K562 (cell line): Measurements from ENCODE around the gene CCDC34. TPM values are rescaled to one million over a fixed set of nuclear protein-coding genes. Genes with fewer than 3 reads are reported as not detected.

Source experiments
- ATAC-seq: fragments of 200-7000 bp; cut with Tn5 transposase; 3 replicates; pipeline ENCODE4 v1.9.1; 2020; ENCODE audit warnings: moderate library complexity
- BruUV-seq: library from RNA; stranded (reverse); fragments of 400-500 nt; replicated peaks from 2 replicates; lab custom pipeline; 2021; lab: Mats Ljungman, UMichigan
- CTCF ChIA-PET: fragments of 300-600 bp; formaldehyde crosslinking; extraction: SDS; loops from one replicate; lab custom pipeline; 2021; ENCODE audit warnings: low intra/inter-chr PET ratio; lab: Yijun Ruan, JAX
- POLR2A ChIA-PET: fragments of 300-600, 350-650 bp; sonication (Branson Sonifier 250); formaldehyde crosslinking; extraction: SDS; loops from one replicate; lab custom pipeline; 2021; ENCODE audit warnings: antibody characterized with exemption, inconsistent platforms; lab: Yijun Ruan, JAX
- DNase-seq, 4 experiments: peaks; one replicate each; pipeline versions ENCODE4 v3.0.0 to v3.0.0-alpha.2; 2011 to 2018; ENCODE audit warnings: low spot score in 3 of 4, mixed read lengths in 3 of 4; ENCODE audit errors: extremely low read depth in 1 of 4
- FAIRE-seq: peaks from 2 replicates; lab custom pipeline; 2011; peaks lifted over from hg19 to GRCh38; lab: Jason Lieb, UNC
- H2AFZ ChIP-seq: 2 replicates; pipeline ENCODE4 v1.6.0; 2011; ENCODE audit warnings: low read depth, low read length, control low read depth, inconsistent platforms
- H3K27ac ChIP-seq: fragments of 200-600 bp; 3 replicates; pipeline ENCODE4 v1.8.0; 2011; ENCODE audit warnings: low read depth, mild to moderate bottlenecking, control low read depth, inconsistent platforms, low read length, moderate library complexity, mixed read lengths; ENCODE audit errors: extremely low read depth
- H3K27me3 ChIP-seq, 2 experiments: fragments of 300-600 bp in 1 of 2; 2 replicates in 1 of 2; 3 replicates in 1 of 2; pipeline versions ENCODE4 v1.6.0 to v1.8.0; 2011; ENCODE audit warnings: inconsistent platforms in 2 of 2, low read length in 2 of 2, mild to moderate bottlenecking in 1 of 2, mixed read lengths in 1 of 2, moderate library complexity in 1 of 2; ENCODE audit not compliant: control insufficient read depth in 2 of 2, insufficient read depth in 2 of 2
- H3K36me3 ChIP-seq: fragments of 300-600 bp; 3 replicates; pipeline ENCODE4 v1.8.0; 2011; ENCODE audit warnings: mild to moderate bottlenecking, low read length, inconsistent platforms; ENCODE audit not compliant: control insufficient read depth, insufficient read depth
- H3K4me1 ChIP-seq, 2 experiments: fragments of 200-600 bp in 1 of 2; replicated peaks in 1 of 2; 2 replicates in 1 of 2; 3 replicates in 1 of 2; pipeline versions ENCODE4 v1.5.1 to v1.8.0; 2011; ENCODE audit warnings: inconsistent platforms in 2 of 2, low read length in 2 of 2, mild to moderate bottlenecking in 1 of 2, mixed read lengths in 1 of 2, moderate library complexity in 1 of 2; ENCODE audit not compliant: control insufficient read depth in 2 of 2, insufficient read depth in 2 of 2
- H3K4me2 ChIP-seq: 2 replicates; pipeline ENCODE4 v1.6.1; 2011; ENCODE audit warnings: low read length, control low read depth, inconsistent platforms, mixed read lengths; ENCODE audit not compliant: insufficient read depth
- H3K4me3 ChIP-seq: fragments of 200-600 bp; sonication (generic), shearing (Covaris generic); 2 replicates; pipeline ENCODE4 v1.5.1; 2016; ENCODE audit warnings: control low read depth, inconsistent platforms
- H3K79me2 ChIP-seq: fragments of 200-600 bp; 3 replicates; pipeline ENCODE4 v1.8.0; 2011; ENCODE audit warnings: low read length, inconsistent platforms; ENCODE audit not compliant: control insufficient read depth, insufficient read depth
- H3K9ac ChIP-seq, 2 experiments: 2 replicates each; pipeline versions ENCODE4 v1.6.0 to v1.6.1; 2011; ENCODE audit warnings: low read depth in 2 of 2, low read length in 2 of 2, control low read depth in 1 of 2, inconsistent platforms in 1 of 2, mild to moderate bottlenecking in 1 of 2, mixed read lengths in 1 of 2; ENCODE audit not compliant: insufficient read depth in 1 of 2
- H3K9me1 ChIP-seq: one replicate; pipeline ENCODE4 v1.6.0; 2011; ENCODE audit warnings: inconsistent platforms, mild to moderate bottlenecking, low read length, moderate library complexity; ENCODE audit not compliant: control insufficient read depth, insufficient read depth
- H3K9me3 ChIP-seq: replicated peaks from 2 replicates; pipeline ENCODE4 v1.5.1; 2011; ENCODE audit warnings: low read depth, low read length, inconsistent platforms; ENCODE audit not compliant: control insufficient read depth, insufficient read depth
- H4K20me1 ChIP-seq: replicated peaks from 2 replicates; pipeline ENCODE4 v1.6.1; 2011; ENCODE audit warnings: low read length, inconsistent platforms, mixed read lengths; ENCODE audit not compliant: control insufficient read depth, insufficient read depth
- CBX1 ChIP-seq: sonication (generic); IDR thresholded peaks from 2 replicates; pipeline ENCODE4 v1.6.1; 2016; ENCODE audit warnings: antibody characterized with exemption, low read depth, mild to moderate bottlenecking
- GTF2E2 ChIP-seq: fragments of 200-800 bp; sonication (Bioruptor generic); IDR thresholded peaks from 2 replicates; pipeline ENCODE4 v1.6.1; 2016; ENCODE audit warnings: missing genetic modification characterization, missing compliant biosample characterization
- HDAC2 ChIP-seq: fragments of 450-650 bp; IDR thresholded peaks from 2 replicates; pipeline ENCODE4 v1.6.1; 2016; ENCODE audit warnings: mild to moderate bottlenecking
- HNRNPK ChIP-seq: fragments of 200-400 bp; formaldehyde crosslinking; IDR thresholded peaks from one replicate; pipeline ENCODE4 v1.6.1; 2018; ENCODE audit warnings: mild to moderate bottlenecking, low read depth, low read length; ENCODE audit not compliant: poor library complexity, severe bottlenecking
- KDM4B ChIP-seq, 2 experiments: fragments of 450-650 bp in 1 of 2; sonication (generic) in 1 of 2; IDR thresholded peaks; 2 replicates each; pipeline ENCODE4 v1.6.1; 2016 to 2017; ENCODE audit warnings: borderline replicate concordance in 2 of 2, antibody characterized with exemption in 1 of 2, low read depth in 1 of 2, mild to moderate bottlenecking in 1 of 2
- MCM5 ChIP-seq: fragments of 450-650 bp; IDR thresholded peaks from 2 replicates; pipeline ENCODE4 v1.6.1; 2016; ENCODE audit warnings: low read depth
- NR2C2 ChIP-seq, 2 experiments: fragments of 200-800 bp in 1 of 2; sonication (Bioruptor generic) in 1 of 2; sonication (generic) in 1 of 2; formaldehyde crosslinking in 1 of 2; IDR thresholded peaks; 2 replicates each; pipeline versions ENCODE4 v1.6.1 to v1.8.0; 2016 to 2022; ENCODE audit warnings: mild to moderate bottlenecking in 1 of 2, missing compliant biosample characterization in 1 of 2, missing genetic modification characterization in 1 of 2, missing genetic modification reagents in 1 of 2
- NR2F6 ChIP-seq: fragments of 450-650 bp; formaldehyde crosslinking; IDR thresholded peaks from 2 replicates; pipeline ENCODE4 v1.4.0; 2020; ENCODE audit warnings: mild to moderate bottlenecking
- NUFIP1 ChIP-seq: fragments of 450-650 bp; IDR thresholded peaks from 2 replicates; pipeline ENCODE4 v1.6.1; 2018; ENCODE audit not compliant: partially characterized antibody
- TBP ChIP-seq: optimal IDR thresholded peaks from 2 replicates; pipeline ENCODE3; 2011; ENCODE audit warnings: low read depth, low read length, improper control_type of control experiment
- ZBTB17 ChIP-seq: fragments of 450-650 bp; formaldehyde crosslinking; IDR thresholded peaks from 2 replicates; pipeline ENCODE4 v1.4.0; 2020; ENCODE audit warnings: mild to moderate bottlenecking
- ZFX ChIP-seq: sonication (generic); formaldehyde crosslinking; IDR thresholded peaks from 2 replicates; pipeline ENCODE4 v1.8.0; 2022; ENCODE audit warnings: mild to moderate bottlenecking, missing genetic modification reagents, moderate library complexity
- ZNF133 ChIP-seq: fragments of 250-450 bp; sonication (Bioruptor Pico); IDR thresholded peaks from 2 replicates; pipeline ENCODE4 v1.4.0; 2020; ENCODE audit warnings: mild to moderate bottlenecking
- WGBS: fragments of 100-300 bp; shearing (Covaris generic); methylation state at CpG from one replicate; pipeline ENCODE4 v1.1.6; 2016; ENCODE audit warnings: low coverage, mixed read lengths; ENCODE audit not compliant: insufficient coverage; ENCODE audit errors: missing lambda C conversion rate; 5-methylcytosine and 5-hydroxymethylcytosine counted together
- in situ Hi-C: fragments of 300-500 bp; cut with MboI; formaldehyde crosslinking; loops from 4 replicates; pipeline ENCODE4 v1.15.0; 2018; ENCODE audit warnings: inconsistent platforms, mixed read lengths
- intact Hi-C: fragments of 100-400 bp; cut with micrococcal nuclease; formaldehyde crosslinking; loops from 2 replicates; pipeline ENCODE4 v1.14.2; 2022
- polyA plus RNA-seq, 8 experiments: library from polyadenylated mRNA; depleted of rRNA in 4 of 8; stranded (reverse) in 5 of 8; unstranded in 3 of 8; fragments of >200 nt; fragmentation: Nextera tagmentation in 2 of 8; fragmentation: Illumina TruSeq in 1 of 8; extraction: Ambion mirVana in 2 of 8; extraction: Trizol in 1 of 8; gene quantifications; 2 replicates each; pipeline versions ENCODE4 v1.2.1 to v1.2.3, GENCODE V29; 2011 to 2014; ENCODE audit warnings: inconsistent platforms in 1 of 8, missing spikeins in 1 of 8
- total RNA-seq, 7 experiments: library from RNA; depleted of rRNA in 6 of 7; stranded (reverse); fragments of >200 nt in 6 of 7; fragmentation: Illumina TruSeq in 2 of 7; extraction: Trizol in 2 of 7; gene quantifications; 2 replicates each; pipeline versions ENCODE4 v1.2.1 to v1.2.3, GENCODE V29; 2011 to 2021; ENCODE audit warnings: low replicate concordance in 1 of 7

The CCDC34 gene
- total and polyA plus RNA-seq, 9 of the 15 experiments (the other 6 are each of a cell fraction or from before 2014, with no cell fraction given) = 6.2 to 42.0 (median 15.7) TPM

GRCh38 chr11:27386181-27386845 is 23.3 kb upstream of the CCDC34 start:
- ChIA-PET POLR2A (interaction anchor here (1.0 kb wide), 2 partner anchors 14 to 19 kb away, joined by 3 read pairs; no protein-coding TSS in a partner anchor), CTCF (no interaction called here)
- 96% methylated on average over 4 of the region's 4 CpGs for WGBS
- BruUV-seq = no TSS peak
- DNase-seq = no peak
- Histone ChIP-seq H4K20me1 (no peaks in the 10 kb centered on the region), H3K4me2 (no peak overlapping the region), H3K4me1 (peaks cover 5 to 22% of the 10 kb centered on the region in 2 experiments), H3K27me3 (no peaks in the 10 kb centered on the region), H3K27ac (no peak overlapping the region), H3K9ac (no peak overlapping the region), H3K4me3 (no peak overlapping the region), H3K9me3 (no peaks in the 10 kb centered on the region), H2AFZ (no peak overlapping the region), H3K79me2 (no peaks in the 10 kb centered on the region), H3K36me3 (no peaks in the 10 kb centered on the region; the same call in 1 of the 3 replicates), H3K9me1 (no peaks in the 10 kb centered on the region)
- no peak for ATAC-seq
- in situ Hi-C loops (no loop called here), intact Hi-C loops (no loop called here)
- TF ChIP-seq NR2C2 (CRISPR knock-in tag; IDR thresholded peaks at IDR 0.05) (no peak), NR2C2 (tag; IDR thresholded peaks at IDR 0.05) (no peak), TBP (no peak), ZNF133 (no peak), NR2F6 (CRISPR knock-in tag) (no peak), ZFX (CRISPR knock-in tag) (no peak), HDAC2 (no peak), MCM5 (no peak), ZBTB17 (CRISPR knock-in tag) (no peak), GTF2E2 (tag) (no peak), HNRNPK (no peak), CBX1 (no peak), NUFIP1 (no peak), KDM4B (IDR thresholded peaks at IDR 0.05; ENCODE audit: borderline replicate concordance in 2 of 2, low read depth in 1 of 2) (no peak)
- FAIRE-seq = no peak
